ENCODE data around the gene RTL10. TPM values are rescaled to one million over a fixed set of nuclear protein-coding genes. Genes with fewer than 3 reads are reported as not detected.

The RTL10 gene
- total and polyA plus RNA-seq, 2 donors from 2014 or later = 8.8 to 16.7 TPM

- DNase-seq (no peak), FAIRE-seq (no peak)
- no peak overlapping the region for H3K27ac ChIP-seq (ENCODE audit: low read depth in 2 of 2, low read length in 2 of 2)
- peaks cover 0 to 15% (median 0%) of the 10 kb centered on the region in 3 donors for H3K36me3 ChIP-seq (ENCODE audit: control insufficient read depth in 2 of 3, insufficient read depth in 3 of 3, low read length in 3 of 3)
- H3K9ac ChIP-seq (ENCODE audit: low read length in 3 of 3) = no peak overlapping the region
- no peak overlapping the region for H3K4me3 ChIP-seq (ENCODE audit: low read length in 3 of 3)
- no peaks in the 10 kb centered on the region for H3K9me3 ChIP-seq (ENCODE audit: control insufficient read depth in 2 of 3, insufficient read depth in 1 of 3, low read length in 3 of 3)
- peaks cover 0 to 14% (median 7%) of the 10 kb centered on the region in 3 donors for H3K4me1 ChIP-seq (ENCODE audit: control insufficient read depth in 2 of 3, insufficient read depth in 2 of 3, low read depth in 1 of 3, low read length in 3 of 3)
- TF ChIP-seq, protein P1, sequence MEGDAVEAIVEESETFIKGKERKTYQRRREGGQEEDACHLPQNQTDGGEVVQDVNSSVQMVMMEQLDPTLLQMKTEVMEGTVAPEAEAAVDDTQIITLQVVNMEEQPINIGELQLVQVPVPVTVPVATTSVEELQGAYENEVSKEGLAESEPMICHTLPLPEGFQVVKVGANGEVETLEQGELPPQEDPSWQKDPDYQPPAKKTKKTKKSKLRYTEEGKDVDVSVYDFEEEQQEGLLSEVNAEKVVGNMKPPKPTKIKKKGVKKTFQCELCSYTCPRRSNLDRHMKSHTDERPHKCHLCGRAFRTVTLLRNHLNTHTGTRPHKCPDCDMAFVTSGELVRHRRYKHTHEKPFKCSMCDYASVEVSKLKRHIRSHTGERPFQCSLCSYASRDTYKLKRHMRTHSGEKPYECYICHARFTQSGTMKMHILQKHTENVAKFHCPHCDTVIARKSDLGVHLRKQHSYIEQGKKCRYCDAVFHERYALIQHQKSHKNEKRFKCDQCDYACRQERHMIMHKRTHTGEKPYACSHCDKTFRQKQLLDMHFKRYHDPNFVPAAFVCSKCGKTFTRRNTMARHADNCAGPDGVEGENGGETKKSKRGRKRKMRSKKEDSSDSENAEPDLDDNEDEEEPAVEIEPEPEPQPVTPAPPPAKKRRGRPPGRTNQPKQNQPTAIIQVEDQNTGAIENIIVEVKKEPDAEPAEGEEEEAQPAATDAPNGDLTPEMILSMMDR (IDR thresholded peaks at IDR 0.05; ENCODE audit: borderline replicate concordance, extremely low read depth, insufficient read depth) = no peak
- H3K27me3 ChIP-seq (ENCODE audit: control insufficient read depth, insufficient read depth, low read length) = no peaks in the 10 kb centered on the region
- intact Hi-C loops (cut with DNase I) = no loop called here
Measured at GRCh38 chr22:19846620-19847344, 7.9 kb downstream of the RTL10 start.

DNA sequence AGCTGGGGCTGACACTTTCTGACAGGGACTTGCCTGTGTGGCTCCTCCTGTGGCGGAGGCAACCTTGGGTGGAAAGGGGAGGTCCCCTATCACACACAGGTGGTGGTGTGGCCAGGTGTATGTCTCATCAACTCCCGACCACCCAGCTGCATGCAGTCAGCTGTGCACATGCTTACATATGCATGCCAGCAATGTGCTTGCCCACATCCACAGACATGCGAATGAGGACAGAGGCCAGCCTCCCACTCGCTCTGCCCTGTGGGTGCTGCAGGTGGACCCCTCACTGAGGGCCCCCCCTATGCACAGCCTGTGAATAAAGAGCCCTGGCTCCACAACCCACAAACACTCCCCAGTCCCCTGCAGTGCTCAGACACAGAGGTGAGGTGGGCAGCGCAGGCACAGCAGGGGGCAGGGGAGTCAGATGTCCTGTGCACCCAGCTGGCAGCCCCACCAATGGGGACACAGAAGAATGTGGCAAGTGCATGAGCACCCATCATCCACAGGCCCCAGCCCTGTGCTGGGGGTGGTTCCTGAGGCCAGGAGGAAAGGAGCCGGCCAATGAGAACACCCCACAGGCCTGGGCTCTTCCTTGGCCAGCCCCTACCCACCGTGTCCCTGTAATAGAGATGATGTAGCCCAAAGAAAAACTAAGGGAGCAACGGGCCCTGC, 9.5 kb downstream of the RTL10 start:
- H3K9ac ChIP-seq (ENCODE audit: low read length in 3 of 3) = no peak overlapping the region
- peak in 2 of 5 donors; percentile 34 to 57 for DNase-seq
- no peak overlapping the region for H3K4me3 ChIP-seq (ENCODE audit: low read length in 3 of 3)
- peaks cover 0 to 2% (median 0%) of the 10 kb centered on the region in 3 donors for H3K36me3 ChIP-seq (ENCODE audit: control insufficient read depth in 2 of 3, insufficient read depth in 3 of 3, low read length in 3 of 3)
- FAIRE-seq = no peak
- no peak overlapping the region for H3K27ac ChIP-seq (ENCODE audit: low read depth in 2 of 2, low read length in 2 of 2)
- H3K9me3 ChIP-seq (ENCODE audit: control insufficient read depth in 2 of 3, insufficient read depth in 1 of 3, low read length in 3 of 3) = no peaks in the 10 kb centered on the region
- TF ChIP-seq, protein P1 (IDR thresholded peaks at IDR 0.05; ENCODE audit: borderline replicate concordance, extremely low read depth, insufficient read depth) = no peak
- no peaks in the 10 kb centered on the region for H3K27me3 ChIP-seq (ENCODE audit: control insufficient read depth, insufficient read depth, low read length)
- intact Hi-C loops (cut with DNase I) = no loop called here
- H3K4me1 ChIP-seq (ENCODE audit: control insufficient read depth in 2 of 3, insufficient read depth in 2 of 3, low read depth in 1 of 3, low read length in 3 of 3) = peaks cover 0 to 11% (median 7%) of the 10 kb centered on the region in 3 donors

DNA sequence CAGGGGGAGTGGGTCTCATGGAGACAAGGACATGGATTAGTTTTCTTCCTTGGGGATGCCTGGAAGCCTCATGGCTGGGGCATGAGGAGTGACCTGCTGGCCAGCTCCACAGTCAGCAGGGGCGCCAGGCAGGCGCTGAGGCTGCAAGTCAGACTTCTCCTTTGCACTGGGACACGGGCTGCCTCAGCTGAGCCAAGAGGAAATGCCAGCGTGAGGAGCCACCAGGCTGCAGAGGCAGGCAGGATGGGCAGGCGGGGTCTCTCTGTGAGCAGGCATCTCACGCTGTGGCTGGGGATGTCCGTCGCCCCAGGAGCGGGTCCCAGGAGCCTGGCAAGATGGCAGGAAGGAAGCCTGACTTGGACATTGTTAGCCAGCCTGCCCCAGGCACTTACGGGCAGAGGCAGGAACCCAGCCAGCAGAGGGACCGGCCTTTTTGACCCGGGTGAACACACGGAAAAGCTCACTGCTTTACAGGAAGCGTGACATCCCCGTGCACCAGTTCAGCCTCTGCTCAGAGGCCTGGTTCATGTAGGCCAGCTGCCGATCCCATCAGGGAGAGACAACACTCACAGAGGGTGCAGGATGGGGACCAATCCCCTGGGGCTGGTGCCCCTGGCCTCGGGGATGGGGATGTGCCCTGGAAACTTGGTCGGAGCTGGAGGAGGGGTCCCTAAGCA, 10.2 kb downstream of the RTL10 start:
- Histone ChIP-seq H3K4me1 (ENCODE audit: control insufficient read depth in 2 of 3, insufficient read depth in 2 of 3, low read depth in 1 of 3, low read length in 3 of 3) (peaks cover 0 to 9% (median 7%) of the 10 kb centered on the region in 3 donors), H3K27me3 (ENCODE audit: control insufficient read depth, insufficient read depth, low read length) (no peaks in the 10 kb centered on the region), H3K9me3 (ENCODE audit: control insufficient read depth in 2 of 3, insufficient read depth in 1 of 3, low read length in 3 of 3) (no peaks in the 10 kb centered on the region), H3K4me3 (ENCODE audit: low read length in 3 of 3) (no peak overlapping the region), H3K27ac (ENCODE audit: low read depth in 2 of 2, low read length in 2 of 2) (no peak overlapping the region), H3K36me3 (ENCODE audit: control insufficient read depth in 2 of 3, insufficient read depth in 3 of 3, low read length in 3 of 3) (no peaks in the 10 kb centered on the region), H3K9ac (ENCODE audit: low read length in 3 of 3) (no peak overlapping the region)
- intact Hi-C loops (cut with DNase I) = no loop called here
- peak in 4 of 5 donors; percentile 16 to 88 (median 34) for DNase-seq
- FAIRE-seq = no peak
- TF ChIP-seq, protein P1 (IDR thresholded peaks at IDR 0.05; ENCODE audit: borderline replicate concordance, extremely low read depth, insufficient read depth) = no peak
